Kidney (tissue), 14 donors: ENCODE measurements around the gene ULK4. TPM values are rescaled to one million over a fixed set of nuclear protein-coding genes. Genes with fewer than 3 reads are reported as not detected.

Experiments
- DNase-seq, 5 donors: peaks; one replicate each; pipeline ENCODE4 v3.0.0-alpha.2; 2013 to 2020
- FAIRE-seq: peaks from 2 replicates; lab custom pipeline; 2012; peaks lifted over from hg19 to GRCh38; lab: Jason Lieb, UNC
- H3K27ac ChIP-seq, 2 donors: one replicate each; pipeline ENCODE4 v1.7.0; 2013; ENCODE audit warnings: low read depth in 2 of 2, low read length in 2 of 2, inconsistent platforms in 1 of 2
- H3K27me3 ChIP-seq: one replicate; pipeline ENCODE4 v1.7.1; 2013; ENCODE audit warnings: low read length, inconsistent platforms; ENCODE audit not compliant: control insufficient read depth, insufficient read depth
- H3K36me3 ChIP-seq, 3 donors: one replicate each; pipeline versions ENCODE4 v1.7.0 to v1.7.1; 2013; ENCODE audit warnings: low read length in 3 of 3, control low read depth in 1 of 3, inconsistent platforms in 1 of 3; ENCODE audit not compliant: insufficient read depth in 3 of 3, control insufficient read depth in 2 of 3
- H3K4me1 ChIP-seq, 3 donors: one replicate each; pipeline versions ENCODE4 v1.7.0 to v1.7.1; 2013; ENCODE audit warnings: low read length in 3 of 3, inconsistent platforms in 1 of 3, low read depth in 1 of 3; ENCODE audit not compliant: control insufficient read depth in 2 of 3, insufficient read depth in 2 of 3
- H3K4me3 ChIP-seq, 3 donors: one replicate each; pipeline versions ENCODE4 v1.7.0 to v1.8.1; 2013; ENCODE audit warnings: low read length in 3 of 3, control low read depth in 1 of 3, inconsistent platforms in 1 of 3
- H3K9ac ChIP-seq, 3 donors: one replicate each; pipeline versions ENCODE4 v1.7.0 to v1.7.1; 2013; ENCODE audit warnings: low read length in 3 of 3, control low read depth in 1 of 3, inconsistent platforms in 1 of 3
- H3K9me3 ChIP-seq, 3 donors: one replicate each; pipeline versions ENCODE4 v1.7.0 to v1.7.1; 2013; ENCODE audit warnings: low read length in 3 of 3, control low read depth in 1 of 3, inconsistent platforms in 1 of 3; ENCODE audit not compliant: control insufficient read depth in 2 of 3, insufficient read depth in 1 of 3
- CTCF ChIP-seq: IDR thresholded peaks from 3 replicates; pipeline ENCODE4 v1.5.1; 2012; ENCODE audit warnings: mild to moderate bottlenecking, moderate library complexity, borderline replicate concordance; ENCODE audit not compliant: insufficient read depth; ENCODE audit errors: extremely low read depth
- intact Hi-C: fragments of 100-400 bp; cut with DNase I; formaldehyde crosslinking; loops from one replicate; pipeline ENCODE4 v1.11.1; 2022
- polyA plus RNA-seq: library from polyadenylated mRNA; stranded (reverse); fragments of 350-450 nt; fragmentation: Illumina TruSeq; extraction: RNeasy Lipid Tissue Mini Kit (QIAGEN cat#74804); gene quantifications from one replicate; pipeline ENCODE4 v1.2.3, GENCODE V29; 2014; ENCODE audit warnings: low read depth, low replicate concordance; ENCODE audit not compliant: insufficient read depth
- total RNA-seq: library from RNA; stranded (reverse); fragmentation: NEBNext Ultra II Directional; extraction: Animal tissue kit (Norgen Biotek cat#: 25700); gene quantifications from one replicate; pipeline ENCODE4 v1.2.1, GENCODE V29; 2021
- donor health status: control.
- donor health status: control.
- donor health status: control.
- donor health status: control.
- donor health status: control.
- donor health status: DM: yes; HTN: yes; CAD: no.
- donor health status: Normal renal cell carcinoma (clear cell type).

ULK4 gene
- total and polyA plus RNA-seq, 2 donors from 2014 or later = 4.6 to 20.5 TPM

GRCh38 chr3:41583014-41583413, 378.9 kb downstream of the ULK4 start:
- no peak for DNase-seq
- H3K9ac ChIP-seq = no peak overlapping the region
- intact Hi-C loops = no loop called here
- no peaks in the 10 kb centered on the region for H3K27me3 ChIP-seq
- FAIRE-seq = no peak
- no peaks in the 10 kb centered on the region for H3K9me3 ChIP-seq
- no peak for TF ChIP-seq CTCF
- H3K4me1 ChIP-seq = no peaks in the 10 kb centered on the region
- H3K36me3 ChIP-seq = no peaks in the 10 kb centered on the region
- no peak overlapping the region for H3K4me3 ChIP-seq
- no peak overlapping the region for H3K27ac ChIP-seq

- no peaks in the 10 kb centered on the region for H3K4me1 ChIP-seq
- no peak overlapping the region for H3K9ac ChIP-seq
- no peak for FAIRE-seq
- H3K27me3 ChIP-seq = no peaks in the 10 kb centered on the region
- no peaks in the 10 kb centered on the region for H3K9me3 ChIP-seq
- no peak for TF ChIP-seq CTCF
- H3K36me3 ChIP-seq = no peaks in the 10 kb centered on the region
- intact Hi-C loops = no loop called here
- H3K4me3 ChIP-seq = no peak overlapping the region
- DNase-seq = no peak
- H3K27ac ChIP-seq = no peak overlapping the region
Observed at GRCh38 chr3:41581700-41582099, 380.2 kb downstream of the ULK4 start.

GRCh38 chr3:41580274-41580959, 381.5 kb downstream of the ULK4 start:
- H3K9me3 ChIP-seq = no peaks in the 10 kb centered on the region
- H3K27me3 ChIP-seq = no peaks in the 10 kb centered on the region
- H3K4me1 ChIP-seq = peaks cover 0 to 2% (median 0%) of the 10 kb centered on the region in 3 donors
- intact Hi-C loops = no loop called here
- DNase-seq (peak in 2 of 5 donors; percentile 9 to 48), FAIRE-seq (no peak)
- no peak overlapping the region for H3K4me3 ChIP-seq
- no peak for TF ChIP-seq CTCF
- H3K36me3 ChIP-seq = no peaks in the 10 kb centered on the region
- no peak overlapping the region for H3K9ac ChIP-seq
- H3K27ac ChIP-seq = no peak overlapping the region

- TF ChIP-seq CTCF = no peak
- Histone ChIP-seq H3K4me3 (no peak overlapping the region), H3K36me3 (no peaks in the 10 kb centered on the region), H3K9ac (no peak overlapping the region), H3K4me1 (peaks cover 0 to 2% (median 0%) of the 10 kb centered on the region in 3 donors), H3K9me3 (no peaks in the 10 kb centered on the region), H3K27me3 (no peaks in the 10 kb centered on the region), H3K27ac (no peak overlapping the region)
- FAIRE-seq (no peak), DNase-seq (no peak)
- intact Hi-C loops = no loop called here
Observed at GRCh38 chr3:41579861-41580260, 382.0 kb downstream of the ULK4 start.
